Central memory CD4-positive, alpha-beta T cell (primary cell): ENCODE results near the gene PLBD2.

Experiments
- DNase-seq: peaks from one replicate; pipeline ENCODE4 v3.0.0; 2022

Gene PLBD2

DNA sequence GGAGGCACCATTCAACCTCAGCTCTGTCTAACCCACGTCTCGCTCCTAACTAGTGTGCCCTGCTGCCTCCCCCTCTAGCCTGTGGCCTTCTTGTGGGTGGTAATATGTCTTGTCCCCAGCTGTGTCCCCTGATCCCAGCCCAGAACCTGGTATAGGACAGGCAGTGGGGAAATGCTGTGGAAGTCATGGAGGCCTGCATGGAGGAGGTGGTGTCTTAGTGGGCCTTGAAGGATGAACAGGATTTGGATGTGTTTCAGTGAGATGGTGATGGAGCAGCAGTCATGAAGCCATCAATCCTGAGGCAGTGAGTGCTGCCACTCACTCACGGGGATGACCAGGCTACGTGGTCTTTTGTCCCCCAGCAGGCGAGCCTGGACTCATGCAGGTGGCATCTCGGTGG, 13.4 kb downstream of the PLBD2 start:
- DNase-seq, result no peak

DNA sequence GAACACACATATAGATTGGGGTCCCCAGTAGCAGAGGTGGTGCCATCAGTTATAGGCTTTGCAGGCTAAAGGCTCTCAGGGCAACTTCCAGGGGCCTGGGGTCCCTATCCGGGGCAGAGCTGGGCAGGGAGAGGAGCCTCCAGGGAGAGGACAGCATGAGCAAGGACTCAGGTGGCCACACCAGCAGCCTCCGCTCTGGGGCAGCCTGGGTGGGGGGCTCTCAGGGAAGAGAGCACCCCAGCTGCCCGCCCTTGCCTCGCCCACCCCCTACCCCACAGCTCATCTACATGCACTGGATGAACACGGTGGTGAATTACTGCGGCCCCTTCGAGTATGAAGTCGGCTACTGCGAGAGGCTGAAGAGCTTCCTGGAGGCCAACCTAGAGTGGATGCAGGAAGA, 14.0 kb downstream of the PLBD2 start:
- no peak for DNase-seq

DNA sequence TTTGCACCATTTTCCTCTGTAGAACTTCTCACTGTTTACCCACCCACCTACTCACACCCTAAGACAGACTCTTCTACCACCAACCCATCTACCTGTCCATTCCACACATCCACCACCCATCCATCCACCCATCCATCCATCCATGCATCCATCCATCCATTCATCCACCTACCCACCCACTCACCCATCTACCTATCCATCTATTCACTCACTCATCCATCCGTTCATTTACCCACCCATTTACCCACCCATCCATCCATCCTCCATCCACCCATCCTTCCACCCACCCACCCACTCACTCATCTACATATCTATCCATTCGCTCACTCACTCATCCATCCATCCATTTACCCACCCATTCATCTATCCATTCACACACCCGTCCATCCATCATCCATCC, 15.1 kb downstream of the PLBD2 start:
- DNase-seq, result no peak

DNA sequence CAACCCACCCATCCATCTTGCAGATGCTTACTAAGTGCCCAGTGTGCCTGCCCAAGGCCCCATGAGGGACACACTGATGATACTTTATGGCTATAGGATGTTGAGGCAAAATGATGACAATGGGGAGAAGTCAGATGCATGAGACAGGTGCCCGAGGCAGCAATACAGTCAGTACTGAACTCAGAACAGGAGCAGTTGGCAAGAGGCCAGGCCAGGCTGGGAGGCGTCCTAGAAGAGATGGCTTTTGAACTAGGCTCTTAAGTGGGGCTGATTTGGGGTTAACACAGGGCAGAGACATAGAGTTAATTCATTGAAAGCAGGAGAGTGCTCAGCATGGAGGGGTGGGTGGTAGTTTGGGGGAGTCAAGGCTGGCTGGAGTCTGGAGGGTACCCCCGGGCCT, 15.6 kb downstream of the PLBD2 start:
- no peak for DNase-seq

- no peak for DNase-seq
Observed at GRCh38 chr12:113374823-113375428, 16.5 kb downstream of the PLBD2 start.

- DNase-seq, result no peak
Observed at GRCh38 chr12:113378291-113378690, 19.9 kb downstream of the PLBD2 start.

DNA sequence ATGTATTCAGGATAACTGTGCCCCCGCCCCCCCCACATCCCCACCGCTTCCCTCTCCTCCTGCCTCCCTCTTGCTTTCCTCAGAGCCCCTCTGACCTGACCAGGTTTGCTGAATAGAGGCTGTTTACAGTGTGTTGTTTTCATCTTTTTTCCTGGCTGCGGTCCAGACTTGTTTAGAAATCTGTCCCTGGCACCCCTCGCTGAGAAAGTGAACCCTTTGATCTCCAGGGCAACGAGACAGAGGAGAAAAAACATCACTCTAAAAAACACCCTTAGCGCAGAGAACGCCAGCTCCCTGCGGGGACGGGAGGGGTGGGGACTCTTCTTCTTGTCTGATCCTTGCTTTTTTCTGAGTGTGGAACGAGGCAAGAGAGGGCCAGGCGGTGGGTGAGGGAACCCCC, 22.8 kb downstream of the PLBD2 start:
- no peak for DNase-seq

DNA sequence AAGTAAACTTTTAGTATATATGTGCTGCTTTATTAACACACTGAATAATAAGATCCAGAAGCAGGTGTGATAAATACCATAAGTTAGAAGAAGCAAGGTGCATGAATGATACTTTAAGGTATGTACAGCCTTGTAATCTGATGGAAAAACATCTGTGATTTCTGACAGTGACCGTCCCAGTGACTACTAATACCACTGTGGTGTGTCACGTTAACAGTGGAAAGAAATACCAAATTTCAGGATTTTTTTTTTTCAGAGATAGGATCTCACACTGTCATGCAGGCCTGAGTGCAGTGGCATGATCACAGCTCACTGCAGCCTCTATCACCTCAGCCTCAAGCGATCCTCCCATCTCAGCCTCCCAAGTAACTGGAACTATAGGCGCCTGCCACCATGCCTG, 23.8 kb downstream of the PLBD2 start:
- no peak for DNase-seq

DNA sequence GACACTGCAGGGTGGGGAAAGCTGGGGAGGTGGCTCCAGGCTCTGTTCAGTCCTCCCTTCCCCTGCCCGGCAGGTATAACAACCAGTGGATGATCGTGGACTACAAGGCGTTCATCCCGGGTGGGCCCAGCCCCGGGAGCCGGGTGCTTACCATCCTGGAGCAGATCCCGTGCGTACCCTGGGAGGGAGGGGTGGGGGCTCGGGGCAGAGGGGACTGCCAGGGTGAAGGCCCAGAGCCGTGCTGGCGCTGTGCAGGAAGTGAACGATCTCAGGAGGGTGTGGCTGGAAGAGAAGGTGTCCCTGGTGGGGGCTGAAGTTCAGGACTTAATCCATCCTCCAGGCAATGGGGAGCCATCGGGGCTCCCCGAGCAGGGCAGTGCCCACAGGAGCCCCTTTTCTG, 26.4 kb downstream of the PLBD2 start:
- DNase-seq, result no peak

GRCh38 chr12:113385282-113385882, 27.0 kb downstream of the PLBD2 start:
- DNase-seq, result no peak

DNA sequence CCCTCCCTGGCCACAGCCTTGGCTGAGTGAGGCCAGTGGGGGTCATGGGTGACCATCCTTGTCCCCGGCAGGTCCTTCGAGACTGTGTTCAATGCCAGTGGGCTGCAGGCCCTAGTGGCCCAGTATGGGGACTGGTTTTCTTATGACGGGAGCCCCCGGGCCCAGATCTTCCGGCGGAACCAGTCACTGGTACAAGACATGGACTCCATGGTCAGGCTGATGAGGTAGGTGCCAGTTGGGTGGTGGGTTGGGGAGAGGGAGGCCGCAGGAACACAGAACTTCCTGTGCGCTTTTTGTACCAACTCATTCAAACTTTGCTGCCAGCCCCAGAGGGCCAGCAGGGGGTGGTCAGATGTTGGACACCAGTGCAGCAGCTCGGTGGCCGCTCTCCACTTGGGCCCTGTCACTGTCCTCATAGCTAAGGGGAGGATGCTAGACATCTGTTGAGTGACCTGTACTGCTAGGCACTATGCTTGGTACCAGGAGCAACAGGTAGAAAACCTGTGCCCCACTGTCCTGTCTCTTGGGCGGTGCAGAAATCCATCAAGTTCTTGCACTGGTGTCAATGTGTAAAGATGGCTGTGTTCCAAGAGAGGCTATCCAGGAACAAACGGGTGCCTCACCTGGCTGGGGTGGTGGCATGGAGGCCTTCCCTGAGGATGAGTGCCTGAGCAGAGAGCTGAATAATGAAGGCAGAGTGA, 28.6 kb downstream of the PLBD2 start:
- DNase-seq, result no peak

DNA sequence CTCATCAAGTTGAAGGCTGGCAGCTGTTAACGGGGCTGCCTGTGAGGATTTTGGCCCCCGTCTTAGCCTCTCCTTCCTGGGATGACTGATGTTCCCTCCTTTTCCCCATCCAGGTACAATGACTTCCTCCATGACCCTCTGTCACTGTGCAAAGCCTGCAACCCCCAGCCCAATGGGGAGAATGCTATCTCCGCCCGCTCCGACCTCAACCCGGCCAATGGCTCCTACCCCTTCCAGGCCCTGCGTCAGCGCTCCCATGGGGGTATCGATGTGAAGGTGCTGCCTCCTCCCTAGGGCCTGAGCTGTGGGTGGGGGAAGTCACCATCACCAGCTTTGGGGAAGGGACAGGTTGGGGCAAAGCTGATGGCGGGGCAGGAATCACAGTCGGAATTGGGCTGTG, 29.2 kb downstream of the PLBD2 start:
- DNase-seq, result no peak

GRCh38 chr12:113388351-113388750, 30.0 kb downstream of the PLBD2 start:
- DNase-seq, result no peak

GRCh38 chr12:113390064-113391043, 32.0 kb downstream of the PLBD2 start:
- DNase-seq, result no peak

- DNase-seq, result no peak
Observed at GRCh38 chr12:113391145-113391544, 32.8 kb downstream of the PLBD2 start.

DNA sequence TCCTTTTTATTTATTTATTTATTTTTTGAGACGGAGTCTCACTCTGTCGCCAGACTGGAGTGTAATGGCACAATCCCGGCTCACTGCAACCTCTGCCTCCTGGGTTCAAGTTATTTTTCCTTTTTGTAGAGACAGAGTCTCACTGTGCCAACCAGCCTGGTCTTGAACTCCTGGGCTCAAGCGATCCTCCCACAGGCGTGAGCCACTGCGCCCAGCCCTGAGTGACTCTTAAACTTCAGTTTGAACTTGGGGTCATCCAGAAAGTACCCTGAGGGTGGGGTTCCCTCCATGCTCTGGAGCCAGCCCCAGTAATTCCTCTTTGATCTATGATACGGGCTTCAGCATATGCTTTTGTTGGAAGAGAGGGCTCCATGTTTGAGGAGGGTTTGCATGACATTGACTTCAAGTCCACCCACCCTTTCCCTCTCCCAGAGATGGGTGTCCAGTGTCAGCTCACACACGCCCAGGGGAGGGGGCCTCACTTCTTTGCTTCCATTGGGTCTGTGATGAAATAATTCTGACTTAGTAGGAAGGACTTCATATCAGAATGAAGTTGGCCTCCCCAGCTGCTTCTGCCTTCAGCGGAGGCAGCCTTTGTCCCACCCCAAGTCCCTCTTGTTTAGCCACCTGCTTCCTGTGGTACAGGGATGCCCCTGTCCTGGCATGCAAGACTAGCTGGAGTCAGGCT, 33.4 kb downstream of the PLBD2 start:
- DNase-seq, result no peak

DNA sequence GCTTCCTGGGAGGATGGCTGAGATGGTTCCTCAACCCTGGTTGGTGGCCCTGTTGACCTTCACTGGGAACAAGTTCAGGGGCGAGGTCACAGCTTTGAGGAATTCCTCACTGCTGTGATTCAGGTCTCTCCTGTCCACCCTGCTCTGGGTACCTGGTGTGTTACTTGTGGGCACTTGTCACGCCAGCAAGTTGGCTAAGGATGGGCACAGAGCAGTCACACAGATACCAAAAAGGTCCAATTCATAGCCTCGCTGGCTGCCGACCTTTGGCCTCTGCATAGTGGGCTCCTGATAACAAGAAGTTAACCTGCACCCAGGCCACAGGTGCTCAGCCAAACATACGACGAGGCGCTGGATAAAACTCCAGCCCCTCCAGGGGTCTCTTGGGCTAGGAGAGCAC, 34.1 kb downstream of the PLBD2 start:
- DNase-seq, result no peak

- DNase-seq, result no peak
Observed at GRCh38 chr12:113392988-113393579, 34.7 kb downstream of the PLBD2 start.

DNA sequence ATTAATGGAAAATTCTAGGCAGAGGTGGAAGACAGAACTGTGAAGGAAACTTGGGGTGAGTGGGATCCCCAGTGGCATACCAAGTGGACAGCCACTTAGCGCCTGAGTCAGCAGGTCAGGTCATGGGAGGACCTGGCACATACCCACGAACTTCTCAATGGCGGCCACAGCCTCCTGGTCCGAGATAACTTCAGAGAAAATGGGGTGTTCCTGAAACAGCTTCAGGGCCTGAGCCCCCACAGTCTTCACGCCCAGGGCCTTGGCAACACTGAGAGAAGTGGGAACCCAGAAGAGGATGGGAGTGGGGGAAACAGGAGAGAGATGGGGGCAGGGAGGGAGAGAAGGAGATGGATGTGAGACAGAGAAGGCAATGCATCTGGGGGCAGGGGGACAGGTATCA, 35.4 kb downstream of the PLBD2 start:
- DNase-seq, result no peak

DNA sequence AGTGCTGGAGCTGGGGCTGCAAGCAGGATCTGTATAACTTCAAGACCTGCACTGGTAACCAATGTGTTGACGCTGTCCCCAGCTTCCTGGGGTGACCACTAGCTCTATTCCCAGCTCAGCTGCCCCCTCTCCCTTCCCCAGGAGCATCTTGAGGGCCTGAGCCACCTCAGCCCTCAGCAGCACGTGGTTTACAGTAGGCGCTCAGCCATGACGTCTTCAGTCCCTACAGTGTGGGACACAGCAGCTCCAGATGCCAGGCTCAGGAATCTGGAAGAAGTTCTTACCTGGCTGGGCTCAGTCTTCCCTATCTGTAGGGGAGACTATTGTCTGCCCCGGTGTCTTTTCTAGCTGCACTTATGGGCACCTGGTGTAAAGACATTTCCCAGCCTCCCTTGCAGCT, 36.7 kb downstream of the PLBD2 start:
- no peak for DNase-seq

GRCh38 chr12:113396200-113396599, 37.8 kb downstream of the PLBD2 start:
- DNase-seq, result no peak

- DNase-seq, result no peak
Observed at GRCh38 chr12:113396828-113397496, 38.6 kb downstream of the PLBD2 start.
